HG03060 (cell line): ENCODE results near the gene MRPL47.
A peak's percentile ranks its signal among the peaks of the same experiment; 100 is the strongest.

Experiments
- ATAC-seq: cut with Tn5 transposase; IDR thresholded peaks from one replicate; pipeline ENCODE4 v1.9.1; 2021; ENCODE audit warnings: low read depth, moderate number of reproducible peaks; ENCODE audit not compliant: unreplicated experiment

Gene MRPL47

GRCh38 chr3:179599531-179599930 lies 4.9 kb downstream of the MRPL47 start:
- no peak for ATAC-seq

- no peak for ATAC-seq
Measured at GRCh38 chr3:179591313-179591712, 13.1 kb downstream of the MRPL47 start.

GRCh38 chr3:179590669-179591068 lies 13.8 kb downstream of the MRPL47 start:
- no peak for ATAC-seq

GRCh38 chr3:179589143-179589542 lies 15.3 kb downstream of the MRPL47 start:
- no peak for ATAC-seq

GRCh38 chr3:179580992-179581391 lies 23.4 kb downstream of the MRPL47 start:
- no peak for ATAC-seq

- no peak for ATAC-seq
Measured at GRCh38 chr3:179565496-179565895, 38.9 kb downstream of the MRPL47 start.

- peak; percentile 28 for ATAC-seq
Measured at GRCh38 chr3:179563271-179563783, 41.1 kb downstream of the MRPL47 start.

- ATAC-seq = peak; percentile 95
Measured at GRCh38 chr3:179562591-179563270, 41.7 kb downstream of the MRPL47 start, which contains the start of gene ACTL6A. Gene ACTL6A, plus strand, starts transcription at chr3:179562926. Its CDS starts 167 bp downstream, at chr3:179563093.

- no peak for ATAC-seq
Measured at GRCh38 chr3:179560791-179561190, 43.6 kb downstream of the MRPL47 start.

GRCh38 chr3:179558742-179559364 lies 45.6 kb downstream of the MRPL47 start:
- no peak for ATAC-seq

- ATAC-seq = no peak
Measured at GRCh38 chr3:179551349-179552105, 52.9 kb downstream of the MRPL47 start.

GRCh38 chr3:179546814-179547241 lies 57.6 kb downstream of the MRPL47 start:
- no peak for ATAC-seq

GRCh38 chr3:179544981-179545645 lies 59.3 kb downstream of the MRPL47 start:
- no peak for ATAC-seq

GRCh38 chr3:179542375-179542774 lies 62.1 kb downstream of the MRPL47 start:
- ATAC-seq = no peak

- no peak for ATAC-seq
Measured at GRCh38 chr3:179541596-179541995, 62.8 kb downstream of the MRPL47 start.

GRCh38 chr3:179541094-179541493 lies 63.3 kb downstream of the MRPL47 start:
- no peak for ATAC-seq
